Erythroblast (primary cell): ENCODE data around the gene KCNMA1.

Experiments used
- GATA1 ChIP-seq: IDR thresholded peaks from 2 replicates; pipeline ENCODE4 v1.6.1; 2011; ENCODE audit warnings: low read depth, mild to moderate bottlenecking, control low read depth, low read length, moderate library complexity
- POLR2A ChIP-seq: IDR thresholded peaks from 2 replicates; pipeline ENCODE4 v1.6.1; 2011; ENCODE audit warnings: mild to moderate bottlenecking, low read length

DNA sequence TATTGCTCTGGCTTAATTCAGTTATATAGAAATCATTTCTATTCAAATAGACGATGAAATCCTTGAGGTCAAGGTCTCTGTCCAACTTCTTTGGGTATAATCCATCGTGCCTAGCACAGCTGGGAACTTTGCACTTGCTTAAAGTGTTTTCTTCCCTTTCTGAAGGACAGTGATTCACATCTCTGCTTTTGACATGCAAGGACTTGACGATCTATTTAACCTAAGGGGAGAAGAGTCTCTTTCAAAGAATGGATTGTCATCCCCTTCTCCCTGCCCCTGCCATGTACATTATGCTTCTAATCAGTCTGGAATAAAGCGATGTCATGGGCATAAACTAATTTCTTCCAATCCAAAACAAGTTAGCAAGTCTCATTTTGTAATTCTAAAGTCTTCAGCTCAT is 488.6 kb downstream of the KCNMA1 start:
- TF ChIP-seq POLR2A, result no peak
- TF ChIP-seq GATA1, result no peak
